NCI-H748 treated with DMSO at 0.1 percent for 48 hours (cell line): ENCODE measurements around the gene C12orf60.

ENCODE experiments used
- DNase-seq: peaks from one replicate; lab custom pipeline; 2025; lab: John Stamatoyannopoulos, UW

C12orf60 gene

GRCh38 chr12:14777271-14777670 is 26.2 kb upstream of the C12orf60 start:
- no peak for DNase-seq

GRCh38 chr12:14779834-14780233 is 23.6 kb upstream of the C12orf60 start:
- no peak for DNase-seq

GRCh38 chr12:14780859-14781258 is 22.6 kb upstream of the C12orf60 start:
- DNase-seq, result no peak

- no peak for DNase-seq
Measured at GRCh38 chr12:14781563-14781962, 21.9 kb upstream of the C12orf60 start.

- no peak for DNase-seq
Measured at GRCh38 chr12:14782756-14783155, 20.7 kb upstream of the C12orf60 start.

GRCh38 chr12:14784471-14784870 is 19.0 kb upstream of the C12orf60 start:
- DNase-seq, result no peak

GRCh38 chr12:14785568-14785967 is 17.9 kb upstream of the C12orf60 start:
- no peak for DNase-seq

- DNase-seq, result no peak
Measured at GRCh38 chr12:14795028-14795448, 8.4 kb upstream of the C12orf60 start.

- DNase-seq, result no peak
Measured at GRCh38 chr12:14802247-14802646, 1.2 kb upstream of the C12orf60 start.

GRCh38 chr12:14802721-14803010 is 804 bp upstream of the C12orf60 start:
- DNase-seq, result no peak

GRCh38 chr12:14803830-14804160 is 325 bp downstream of the C12orf60 start:
- DNase-seq, result peak; percentile 73

GRCh38 chr12:14810167-14810952 is 6.9 kb downstream of the C12orf60 start:
- DNase-seq, result no peak

GRCh38 chr12:14810953-14811483 is 7.5 kb downstream of the C12orf60 start:
- DNase-seq, result no peak

- DNase-seq, result no peak
Measured at GRCh38 chr12:14811486-14811885, 8.0 kb downstream of the C12orf60 start.

GRCh38 chr12:14814014-14814413 is 10.5 kb downstream of the C12orf60 start, which contains the start of gene SMCO3:
Gene SMCO3, minus strand, starts transcription at chr12:14814182. Its CDS starts 7,502 bp downstream, at chr12:14806680.
- no peak for DNase-seq

- no peak for DNase-seq
Measured at GRCh38 chr12:14824012-14824634, 20.7 kb downstream of the C12orf60 start.

- no peak for DNase-seq
Measured at GRCh38 chr12:14825256-14825655, 21.8 kb downstream of the C12orf60 start.

- no peak for DNase-seq
Measured at GRCh38 chr12:14826491-14826890, 23.0 kb downstream of the C12orf60 start.

- DNase-seq, result no peak
Measured at GRCh38 chr12:14827043-14827442, 23.6 kb downstream of the C12orf60 start.

GRCh38 chr12:14828892-14829291 is 25.4 kb downstream of the C12orf60 start:
- no peak for DNase-seq

GRCh38 chr12:14833336-14833735 is 29.9 kb downstream of the C12orf60 start:
- DNase-seq, result no peak

- DNase-seq, result no peak
Measured at GRCh38 chr12:14833952-14834351, 30.5 kb downstream of the C12orf60 start.

GRCh38 chr12:14834509-14834908 is 31.0 kb downstream of the C12orf60 start:
- DNase-seq, result no peak
